ENCODE data around the gene FCHO1. TPM values are rescaled to one million over a fixed set of nuclear protein-coding genes. Genes with fewer than 3 reads are reported as not detected.

Gene FCHO1
- total and polyA plus RNA-seq, 10 of the 15 experiments (the other 5 are each of a cell fraction or from before 2014, with no cell fraction given) = 0.14 to 45.8 (median 15.8) TPM

DNA sequence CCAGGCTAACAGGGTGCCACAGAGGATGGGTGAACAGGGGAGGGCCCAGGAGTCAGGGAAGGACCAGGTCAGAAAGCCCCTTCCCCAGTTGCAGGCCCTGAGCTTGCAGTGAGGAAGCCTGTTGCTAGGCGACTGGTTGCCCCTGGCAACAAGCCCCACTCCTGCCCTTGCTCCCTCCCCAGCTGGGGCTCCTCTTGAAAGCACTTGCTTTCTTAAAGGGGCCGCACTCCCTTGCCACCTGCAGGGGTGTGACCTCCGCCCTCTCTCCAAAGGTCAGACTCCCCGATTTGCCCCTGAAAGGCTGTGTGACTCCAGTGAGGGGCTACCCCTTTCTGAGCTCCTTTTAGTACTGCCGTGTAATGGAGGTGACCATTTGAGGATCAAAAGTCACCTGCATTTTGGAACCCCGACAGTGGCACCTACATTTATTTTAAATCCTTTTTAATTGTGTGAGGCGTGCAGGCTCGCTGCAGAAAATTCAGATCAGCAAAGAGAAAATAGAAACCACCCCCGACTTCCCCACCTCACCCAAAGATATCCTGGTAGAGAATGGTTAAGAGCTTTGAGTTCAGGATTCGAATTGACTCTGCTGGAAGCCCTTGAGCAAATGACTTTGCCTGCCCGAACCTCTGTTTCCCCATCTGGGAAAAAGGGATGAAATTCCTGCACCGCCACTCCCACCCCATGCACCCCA lies 4.8 kb downstream of the FCHO1 start (continued):
- TF ChIP-seq SIX5 (IDR thresholded peaks at IDR 0.05; ENCODE audit: low read depth, low read length, severe bottlenecking) = no peak
- peak; percentile 97 for TF ChIP-seq MXI1 (IDR thresholded peaks at IDR 0.05; ENCODE audit: low read depth, low read length)
- peak; percentile 96 for TF ChIP-seq RFX5 (IDR thresholded peaks at IDR 0.05; ENCODE audit: low read depth, low read length)
- TF ChIP-seq YY1 (IDR thresholded peaks at IDR 0.05; ENCODE audit: low read depth, low read length) = 0 out of 2 replicates have a peak, but pooled peaks have one; percentile 5
- no peak for TF ChIP-seq SREBF1 (IDR thresholded peaks at IDR 0.05; ENCODE audit: low read length)

DNA sequence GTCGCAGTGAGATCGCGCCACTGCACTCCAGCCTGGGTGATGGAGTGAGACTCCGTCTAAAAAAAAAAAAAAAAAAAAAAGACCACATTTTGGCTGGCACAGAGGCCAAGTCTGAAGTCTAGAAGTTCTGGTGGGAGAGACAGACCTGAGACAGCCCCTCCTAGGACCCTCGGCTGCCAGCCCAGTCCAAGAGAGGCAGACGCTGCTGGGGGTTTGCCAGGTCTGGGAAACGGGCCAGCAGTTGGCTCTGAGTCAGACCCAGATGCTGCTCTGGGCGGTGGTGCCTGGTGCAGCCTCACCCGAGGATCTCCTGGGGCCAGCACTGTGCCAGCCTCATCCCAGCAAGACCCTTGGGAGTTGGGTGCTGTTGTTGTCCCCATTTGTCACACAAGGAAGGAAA lies 5.8 kb downstream of the FCHO1 start:
- Histone ChIP-seq H3K4me2 (ENCODE audit: control insufficient read depth, insufficient read depth) (no peak overlapping the region; the same call in 1 of the 2 replicates), H3K4me3 (no peak overlapping the region), H3K79me2 (ENCODE audit: control insufficient read depth, insufficient read depth, low read length) (peaks cover 9% of the 10 kb centered on the region), H4K20me1 (ENCODE audit: control insufficient read depth, insufficient read depth) (no peaks in the 10 kb centered on the region), H3K4me1 (ENCODE audit: control insufficient read depth, insufficient read depth, low read length) (peaks cover 57% of the 10 kb centered on the region), H2AFZ (ENCODE audit: control insufficient read depth, low read depth, low read length) (no peak overlapping the region), H3K36me3 (ENCODE audit: control insufficient read depth in 2 of 2, insufficient read depth in 2 of 2, low read length in 1 of 2) (peaks cover 0 to 5% of the 10 kb centered on the region in 2 experiments; a peak in 3 of 4 replicates), H3K9me3 (replicated peaks; ENCODE audit: control insufficient read depth, insufficient read depth, low read length) (no peaks in the 10 kb centered on the region; the same call in 2 of the 3 replicates), H3K9ac (ENCODE audit: control insufficient read depth, insufficient read depth, low read length) (no peak overlapping the region), H3K27ac (ENCODE audit: control insufficient read depth, insufficient read depth) (0 out of 2 replicates have a peak overlapping the region, but pooled peaks have one; percentile 11), H3K27me3 (replicated peaks in 1 of 2; ENCODE audit: control insufficient read depth in 2 of 2, insufficient read depth in 2 of 2, low read length in 1 of 2) (no peaks in the 10 kb centered on the region)
- ChIA-PET RAD21 (ENCODE audit: unreplicated experiment) (interaction anchor here (1.0 to 6.7 kb wide), 4 partner anchors 9 to 25 kb away, joined by 3 to 96 read pairs (median 48); no protein-coding TSS in a partner anchor), SMC1A (ENCODE audit: uncharacterized antibody, unreplicated experiment) (interaction anchor here (4.2 to 8.8 kb wide), 3 partner anchors 10 to 38 kb away, joined by 40 to 93 read pairs (median 91); partner anchors contain the start of gene MAP1S), CTCF (interaction anchor here (1.7 to 6.8 kb wide), 3 partner anchors 9 to 52 kb away, joined by 3 to 85 read pairs (median 6); no protein-coding TSS in a partner anchor), POLR2A (interaction anchor here (0.6 to 1.7 kb wide), 4 partner anchors 9 to 52 kb away, joined by 3 to 11 read pairs (median 6); partner anchors contain the start of gene MAP1S)
- ATAC-seq (no peak), FAIRE-seq (no peak), DNase-seq (ENCODE audit: low read depth, low spot score) (no peak)
- BruUV-seq (replicated peaks) = no TSS peak
- intact Hi-C loops (cut with micrococcal nuclease; ENCODE audit: unreplicated experiment) (no loop called here), in situ Hi-C loops (cut with MboI) (no loop called here)
- TF ChIP-seq EED (IDR thresholded peaks at IDR 0.05; ENCODE audit: low read depth) = no peak
- 44% methylated on average over 9 of the region's 9 CpGs for WGBS (ENCODE audit: insufficient coverage, insufficient replicate concordance, low lambda C conversion rate, missing lambda C conversion rate)

Measured in GM12878 (cell line).